NCI-H1105 (cell line): ENCODE data around the gene PDE2A.

Experiments used
- DNase-seq: peaks from one replicate; lab custom pipeline; 2025; lab: John Stamatoyannopoulos, UW

Gene PDE2A

DNA sequence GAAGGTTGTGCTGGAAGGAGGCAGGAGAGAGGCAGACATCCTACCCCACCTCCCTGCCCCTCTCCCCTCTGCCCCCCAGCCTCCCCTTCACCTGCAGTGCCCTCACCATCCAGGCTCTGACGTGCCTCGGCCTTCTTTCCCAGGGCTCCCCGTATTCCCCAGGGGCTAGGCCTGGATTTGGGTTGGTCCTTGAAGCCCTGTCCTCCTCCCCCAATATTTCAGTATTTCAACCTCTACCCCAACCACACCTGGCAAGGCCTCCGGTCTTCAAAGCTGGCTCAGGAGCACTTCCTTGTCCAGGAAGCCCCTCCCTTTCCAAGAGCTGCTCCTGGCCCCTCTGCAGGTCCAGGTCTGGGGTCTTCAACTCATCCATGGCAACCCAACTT is 8.6 kb upstream of the PDE2A start:
- no peak for DNase-seq

DNA sequence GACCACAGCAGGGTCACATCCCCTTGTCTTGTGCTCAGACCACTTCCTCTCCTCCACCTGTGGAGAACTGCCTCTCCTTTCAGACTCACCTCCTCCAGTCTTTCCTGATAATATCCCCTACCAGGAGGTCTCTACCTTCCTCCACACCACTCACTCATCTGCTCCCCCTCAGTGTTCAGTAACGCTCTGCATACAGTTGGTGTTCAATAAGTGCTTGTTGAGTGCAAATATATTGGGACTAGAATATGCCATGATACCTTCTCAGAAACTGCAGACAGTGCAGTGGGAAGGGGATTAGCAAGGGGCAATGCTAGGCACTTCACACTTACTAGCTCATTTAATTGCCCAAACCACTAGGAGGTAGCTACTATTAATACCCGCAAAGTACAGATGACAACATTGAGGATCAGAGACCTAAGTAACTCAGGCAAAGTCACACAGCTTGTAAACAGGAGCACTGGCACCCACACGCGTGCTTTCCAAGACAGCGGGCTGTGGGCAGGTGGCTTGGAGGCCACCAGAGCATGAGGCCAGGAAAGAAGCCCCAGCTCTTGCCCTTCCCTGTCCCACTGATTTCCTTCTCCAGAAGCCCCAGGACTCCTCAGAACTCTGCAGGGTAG is 8.1 kb upstream of the PDE2A start:
- DNase-seq, result no peak

DNA sequence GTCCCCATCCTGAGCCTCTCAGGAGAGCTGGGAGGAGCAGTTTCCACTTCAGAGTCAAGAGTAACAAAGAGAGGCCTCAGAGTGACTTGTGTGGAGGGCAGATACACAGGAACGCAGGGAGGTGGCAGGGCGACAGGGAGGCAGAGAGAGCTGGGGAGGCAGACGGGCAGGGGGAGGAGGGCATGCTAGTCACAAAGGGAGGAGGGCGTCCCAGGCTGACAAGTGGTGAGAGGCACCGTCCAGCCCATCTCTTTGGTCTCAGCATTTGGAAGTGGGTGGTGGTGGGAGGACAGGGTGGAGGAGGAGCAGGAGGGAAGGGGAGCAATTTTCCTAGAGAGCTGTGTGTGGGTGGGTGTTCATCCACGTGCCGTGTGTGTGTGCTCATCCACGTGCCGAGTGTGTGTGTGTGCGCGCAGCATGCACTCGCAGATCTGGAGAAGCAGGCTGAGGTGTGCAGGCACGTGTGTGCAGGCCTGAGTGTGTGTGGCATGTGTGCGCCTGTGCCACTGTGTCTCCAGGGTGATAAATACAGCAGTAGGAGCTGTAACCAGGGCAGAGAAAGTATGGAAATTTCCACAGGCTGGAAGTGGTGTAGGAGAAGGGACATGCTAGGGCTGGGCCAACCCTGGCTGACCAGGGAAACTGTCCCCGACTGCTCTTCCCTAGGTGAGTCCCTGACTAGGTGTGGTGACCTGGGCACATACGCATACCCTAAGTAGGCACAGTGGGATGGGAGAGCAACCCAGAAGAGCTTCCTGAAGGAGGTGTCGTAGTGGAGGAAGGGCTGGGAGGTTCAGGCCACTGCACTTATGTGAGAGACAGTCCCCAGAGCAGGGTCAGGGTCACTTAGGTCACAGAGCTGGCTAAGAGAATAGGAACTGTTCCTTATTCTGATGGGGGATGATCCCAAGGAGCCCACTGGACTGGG is 7.3 kb upstream of the PDE2A start:
- no peak for DNase-seq

DNA sequence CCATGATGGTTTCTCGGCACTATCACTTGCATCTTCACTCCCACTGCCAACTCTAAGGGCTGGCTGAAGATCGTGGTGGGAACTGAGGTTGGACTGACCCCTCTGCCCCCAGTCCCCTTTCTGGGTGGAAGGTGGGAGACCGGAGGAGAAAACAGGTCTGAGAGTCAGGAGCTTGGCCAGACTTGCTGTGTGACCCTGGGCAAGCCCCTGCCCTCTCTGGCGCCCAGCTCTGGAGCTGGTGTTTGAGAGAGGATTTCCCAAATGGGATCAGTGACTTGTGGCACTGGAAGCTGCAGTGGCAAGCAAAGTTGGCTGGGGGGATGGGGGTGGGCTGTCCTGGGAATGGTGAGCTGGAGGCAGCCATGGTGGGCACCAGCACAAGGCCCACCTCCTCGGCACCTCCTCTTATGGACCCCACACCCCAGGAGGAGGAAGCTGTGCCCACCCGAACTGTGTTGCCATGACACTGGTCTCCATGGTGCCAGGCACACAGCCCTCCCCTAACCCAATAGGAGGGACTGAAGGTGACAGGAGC is 6.5 kb upstream of the PDE2A start:
- no peak for DNase-seq

DNA sequence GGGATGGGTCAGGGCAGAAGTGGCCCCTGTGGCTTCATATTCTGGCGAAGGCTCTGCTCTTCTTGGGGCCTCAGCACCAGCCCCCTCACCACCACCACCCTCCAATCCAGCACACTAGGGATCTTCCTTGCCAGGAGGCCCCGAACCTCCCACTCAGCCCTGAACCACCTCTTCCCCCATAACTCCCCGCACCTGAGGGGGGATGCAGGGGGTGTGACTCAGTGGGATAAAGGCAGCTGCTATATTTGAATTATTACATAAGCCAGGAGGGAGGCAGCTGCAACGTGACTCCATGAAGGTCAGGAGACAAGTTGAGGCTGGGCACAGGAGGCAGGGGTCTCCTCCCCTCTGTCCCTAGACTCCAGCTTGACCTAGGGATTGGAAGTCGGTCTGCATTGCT is 5.6 kb upstream of the PDE2A start:
- DNase-seq, result no peak

DNA sequence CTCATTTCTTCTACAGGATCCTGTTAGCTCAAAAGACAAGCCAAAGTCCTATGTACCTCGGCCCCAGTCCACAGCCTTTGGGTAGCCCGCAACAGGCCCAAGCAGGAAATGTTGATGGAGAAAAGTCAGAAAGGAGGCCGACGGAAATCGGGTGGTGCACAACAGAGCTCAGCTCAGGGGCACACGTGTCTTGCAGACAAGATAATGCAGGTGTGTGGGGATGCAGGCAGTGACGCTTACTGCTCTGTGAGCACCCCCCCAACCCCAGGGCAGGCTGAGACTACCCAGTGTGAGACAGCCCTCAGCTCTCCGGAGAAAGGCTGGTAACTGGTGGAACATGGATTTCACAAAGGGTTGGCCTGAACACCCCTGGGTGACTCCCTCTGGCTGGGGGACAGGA is 4.3 kb upstream of the PDE2A start:
- DNase-seq, result no peak

DNA sequence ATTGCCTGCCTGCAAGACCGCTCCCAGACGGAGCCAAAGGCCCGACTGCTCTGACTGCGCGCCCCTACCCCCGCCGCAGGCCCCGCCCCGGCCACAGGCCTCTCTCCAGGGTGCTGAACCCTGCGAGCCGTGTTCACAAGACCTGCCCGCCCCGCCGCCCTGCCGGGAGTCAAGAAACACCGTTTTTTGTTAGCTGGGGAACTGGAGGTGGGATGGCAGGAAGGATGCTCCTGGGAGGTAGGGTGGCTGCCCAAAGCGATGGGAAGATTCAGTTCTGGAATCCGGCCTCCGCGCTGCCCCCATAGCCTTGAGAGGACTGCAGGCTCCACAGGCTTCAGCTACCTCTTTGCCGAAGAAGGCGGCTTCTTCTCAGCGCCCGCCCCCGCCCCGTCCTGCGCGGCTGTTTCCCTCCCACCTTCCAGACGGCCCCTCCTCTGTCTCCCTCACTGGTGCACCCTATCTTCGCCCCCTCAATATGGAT is 2.7 kb upstream of the PDE2A start:
- DNase-seq, result no peak

DNA sequence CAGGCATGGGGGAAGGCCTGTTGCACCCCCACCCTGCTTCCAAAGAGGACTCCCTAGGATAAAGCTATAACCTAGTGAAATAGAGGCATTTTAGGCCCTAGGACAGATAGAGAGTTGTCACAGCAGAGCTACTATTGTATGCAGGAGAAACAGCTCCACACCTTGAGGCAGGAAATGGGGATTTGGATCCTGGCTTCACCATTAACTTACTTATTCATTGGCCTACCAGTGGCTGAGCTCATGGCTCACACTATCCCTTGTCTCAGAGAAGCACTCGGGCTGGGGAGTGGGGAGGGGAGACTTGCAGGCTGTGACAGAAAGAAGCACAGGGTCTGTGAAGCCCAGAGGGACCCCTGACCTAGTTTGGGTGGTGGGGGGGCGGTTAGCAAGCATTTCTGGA is 999 bp upstream of the PDE2A start:
- no peak for DNase-seq

DNA sequence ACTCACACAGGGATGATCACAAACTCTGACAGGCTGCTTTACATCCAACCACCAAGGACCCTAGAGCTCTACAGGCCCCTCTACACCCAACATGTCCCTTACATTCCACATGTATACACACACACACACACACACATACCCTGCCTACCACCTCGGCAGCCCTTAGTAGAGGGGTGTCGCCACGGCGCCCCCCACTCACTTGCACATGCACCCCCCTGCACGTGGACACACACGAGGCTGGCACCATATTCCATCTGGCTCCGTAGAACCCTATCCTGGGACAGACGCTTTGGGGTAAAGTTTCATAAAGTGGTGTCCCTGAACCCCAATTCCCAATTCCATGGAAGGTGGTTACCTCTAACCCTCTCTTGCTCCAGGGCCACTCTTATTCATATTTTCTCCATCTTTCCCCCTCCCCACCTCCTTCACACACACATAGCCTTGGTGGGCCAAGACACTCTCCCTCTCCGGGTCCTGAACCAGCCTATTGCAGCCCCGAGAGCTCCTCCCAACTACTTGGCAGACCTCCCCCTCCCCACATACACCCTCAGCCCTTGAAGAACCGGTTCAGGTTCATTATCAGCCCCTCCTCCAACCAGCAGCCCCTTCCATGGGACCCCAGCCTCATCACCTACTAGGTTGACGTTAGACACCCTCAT is 809 bp downstream of the PDE2A start:
- no peak for DNase-seq

DNA sequence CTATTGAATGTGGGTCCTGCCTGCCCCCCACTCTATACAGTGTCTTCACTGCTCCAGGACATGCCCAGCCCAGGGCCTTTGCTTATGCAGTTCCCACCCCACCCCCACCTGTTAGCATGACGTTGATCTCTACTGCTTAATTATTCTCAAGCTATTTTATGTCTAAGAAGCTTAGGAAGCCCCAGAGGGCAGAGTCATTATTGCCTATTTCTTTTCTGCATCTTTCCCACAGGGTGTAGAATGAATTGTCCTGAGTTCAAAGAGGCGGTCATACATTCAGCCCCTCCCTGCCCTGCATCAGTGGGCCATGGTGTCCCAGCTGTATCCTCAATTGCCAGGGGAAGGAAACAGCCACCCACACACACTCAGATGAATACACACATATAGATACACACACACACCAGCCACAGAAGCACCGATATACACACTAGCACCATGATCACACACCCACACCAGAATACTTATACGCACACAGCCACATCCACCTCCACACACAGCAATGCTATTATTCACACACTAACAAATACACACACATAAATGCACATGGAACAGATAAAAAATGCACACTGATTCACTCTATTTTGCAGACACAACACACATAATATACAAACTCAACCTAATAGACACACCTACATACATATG is 1.5 kb downstream of the PDE2A start:
- DNase-seq, result no peak

DNA sequence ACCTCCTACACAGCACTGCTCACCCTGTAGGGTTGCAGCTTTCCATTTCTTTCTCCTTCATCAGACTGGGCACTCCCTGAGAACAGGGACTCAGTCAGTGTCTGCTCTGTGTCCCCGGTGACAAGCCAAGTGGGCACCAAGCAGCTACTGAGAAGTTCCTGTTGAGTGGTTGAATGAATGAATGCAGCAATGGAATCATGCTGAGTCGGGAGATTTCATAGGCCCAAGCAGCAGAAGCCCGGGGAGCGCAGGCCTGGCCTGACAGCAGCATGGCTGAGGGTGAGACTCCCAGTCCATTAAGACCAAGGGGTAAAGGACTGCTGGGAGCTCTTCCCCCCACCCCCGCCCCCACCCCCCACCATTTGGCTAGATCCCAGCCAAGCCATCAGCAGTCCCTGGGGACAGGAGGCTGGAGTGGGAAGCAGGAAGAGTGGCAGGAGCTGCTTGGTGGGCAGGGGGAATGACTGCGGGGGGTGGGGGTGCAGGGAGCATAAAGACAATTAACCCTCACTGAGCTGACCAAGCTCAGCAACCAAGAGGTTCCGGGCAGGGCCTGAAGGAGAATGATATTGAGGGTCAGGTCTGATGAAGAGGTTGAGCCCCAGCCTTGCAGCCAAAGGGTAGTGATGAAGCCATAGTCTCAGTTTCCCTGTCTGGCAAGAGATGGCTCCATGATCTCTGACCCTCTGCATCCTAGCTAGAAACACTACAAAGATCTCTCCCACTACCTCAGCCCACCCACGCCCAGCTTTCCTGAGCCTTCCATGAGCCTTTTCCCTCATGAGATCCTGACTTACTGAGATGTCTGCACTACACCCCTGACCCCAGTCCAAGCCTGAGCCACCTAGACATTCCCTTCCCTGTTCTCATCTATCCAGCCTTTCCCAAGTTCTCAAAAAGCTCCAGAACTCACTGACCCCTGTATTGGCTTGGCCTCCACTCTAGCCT is 2.8 kb downstream of the PDE2A start:
- no peak for DNase-seq

DNA sequence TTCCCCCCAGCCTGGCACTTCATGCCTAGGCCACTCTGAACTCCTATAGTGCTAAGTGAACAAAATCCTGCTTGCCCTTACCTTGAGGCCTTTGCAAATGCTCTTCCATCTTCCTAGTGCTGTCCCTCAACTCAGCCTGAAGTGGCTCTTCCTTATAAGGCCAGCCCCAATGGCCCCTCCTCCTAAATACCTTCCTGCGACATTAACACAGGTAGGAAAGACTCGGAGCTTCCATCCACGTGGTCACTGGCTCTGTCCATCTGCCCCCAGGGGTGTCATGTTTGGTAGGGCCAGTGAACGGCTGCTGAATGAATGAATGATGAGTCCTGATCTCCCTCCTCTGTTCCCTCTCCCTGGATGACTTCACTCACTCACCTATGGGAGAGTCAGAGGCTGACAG is 4.2 kb downstream of the PDE2A start:
- DNase-seq, result no peak

DNA sequence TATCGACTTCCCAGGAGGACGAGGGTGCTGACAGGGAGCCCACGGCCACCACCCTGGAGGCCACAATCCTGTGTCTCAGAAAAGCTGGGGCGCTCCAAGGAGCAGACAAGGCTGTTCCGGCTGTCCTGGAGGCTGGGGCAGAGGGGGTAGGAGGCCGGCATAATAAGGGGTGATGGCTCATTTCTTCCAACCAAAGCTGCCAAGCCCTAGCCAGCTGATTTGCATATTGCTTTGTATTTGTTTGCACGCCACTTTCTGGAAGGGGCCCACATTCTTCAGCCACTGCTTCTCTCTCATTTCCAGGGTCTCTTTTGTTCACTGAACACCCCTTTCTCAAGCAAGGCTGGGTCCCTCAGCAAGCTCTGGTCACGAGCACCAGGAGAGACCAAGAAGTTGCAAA is 4.7 kb downstream of the PDE2A start:
- no peak for DNase-seq

DNA sequence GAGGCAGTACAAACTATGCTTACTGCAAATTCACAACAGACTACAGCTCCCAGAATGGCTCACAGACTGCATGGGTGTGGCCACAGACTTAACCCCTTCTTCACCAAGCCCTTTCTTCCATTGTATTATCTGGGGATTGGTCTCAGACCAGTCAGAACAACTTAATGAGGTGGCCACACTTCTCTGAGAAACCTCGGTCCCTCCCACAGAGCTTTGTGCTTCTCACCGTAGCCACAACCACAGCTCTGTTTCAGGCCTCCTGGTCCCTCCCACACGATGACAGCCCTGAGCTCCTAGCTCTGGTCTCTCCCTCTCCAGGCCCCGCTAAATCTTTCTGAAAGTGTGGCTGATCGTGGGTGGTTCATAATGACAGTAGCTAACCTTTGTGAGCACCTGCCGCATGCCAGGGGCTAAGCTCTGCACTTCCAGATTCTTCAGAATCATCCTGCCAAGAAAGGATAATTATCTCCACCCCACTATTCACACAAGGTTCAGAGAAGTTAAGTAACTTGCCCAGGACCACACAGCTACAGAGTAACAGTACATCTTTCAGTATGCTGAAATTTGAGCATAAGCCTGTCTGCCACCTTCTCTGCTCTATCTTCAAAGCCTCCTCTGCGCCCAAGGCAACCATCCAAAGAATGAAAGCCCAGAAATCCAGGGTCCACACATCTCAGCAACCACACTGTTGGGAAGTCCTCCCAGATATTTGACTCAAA is 5.4 kb downstream of the PDE2A start:
- no peak for DNase-seq

DNA sequence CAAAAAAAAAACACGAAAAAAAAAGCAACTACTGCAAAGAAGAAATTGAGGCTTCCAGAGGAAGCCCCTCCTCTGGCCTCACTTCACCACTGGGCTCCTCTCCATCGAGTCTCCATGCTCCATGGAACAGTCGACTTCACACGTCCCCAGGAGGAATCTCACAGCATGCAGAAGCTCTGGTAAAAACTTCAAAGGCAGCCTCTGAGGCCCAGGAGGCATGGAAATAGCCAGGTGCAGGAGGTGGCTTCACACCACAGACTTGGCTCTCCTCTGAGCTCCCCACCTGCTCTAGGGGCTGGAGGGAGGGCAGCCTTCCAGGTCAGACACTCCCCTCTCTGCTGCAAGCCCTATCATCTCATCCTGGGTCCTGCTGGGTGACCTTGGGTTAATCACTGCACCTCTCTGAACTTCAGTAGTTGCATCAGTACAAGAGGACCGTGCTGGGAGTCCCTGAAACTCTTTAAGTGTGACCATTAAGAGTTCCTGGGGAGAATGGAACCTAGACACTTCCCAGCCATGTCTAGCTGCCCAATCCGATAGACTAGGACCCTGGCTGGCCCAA is 8.2 kb downstream of the PDE2A start:
- no peak for DNase-seq

DNA sequence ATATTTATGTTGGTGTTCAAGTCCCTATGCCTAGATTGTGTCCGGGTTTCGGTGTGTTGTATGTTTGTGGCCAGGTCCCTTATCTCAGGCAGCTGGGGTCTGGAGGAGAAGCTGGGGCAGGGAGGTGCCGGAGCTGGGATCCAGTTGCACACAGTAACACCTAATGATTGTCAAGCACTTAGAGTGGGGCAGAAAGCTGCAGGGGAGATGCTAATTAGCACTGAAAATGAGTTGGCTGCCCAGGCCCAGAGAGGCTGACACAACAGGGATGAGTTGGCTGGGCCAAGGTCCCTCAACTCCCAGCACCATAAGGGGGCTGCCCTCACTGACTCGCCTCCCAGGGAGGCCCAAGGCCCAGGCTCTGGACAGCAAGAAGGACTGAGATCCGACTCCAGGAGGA is 12.2 kb downstream of the PDE2A start:
- no peak for DNase-seq

DNA sequence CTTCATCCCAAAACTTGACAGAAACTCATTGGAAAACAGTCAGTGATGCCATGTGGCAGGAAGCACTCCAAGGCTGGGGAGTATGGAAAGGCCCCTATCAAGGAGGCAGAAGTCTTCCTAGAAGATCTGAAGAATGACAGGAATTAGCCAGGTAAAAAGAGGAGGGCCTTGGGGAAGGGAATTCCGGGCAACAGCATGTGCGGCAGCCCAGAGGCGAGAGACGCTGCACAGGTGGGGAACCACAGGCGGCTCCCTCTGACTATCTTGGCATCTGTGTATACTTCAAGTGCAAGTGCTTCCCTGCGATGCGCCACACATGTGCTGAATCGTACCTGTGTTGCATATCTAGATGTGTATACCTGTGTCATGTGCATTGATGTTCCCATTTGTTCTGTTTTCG is 12.7 kb downstream of the PDE2A start:
- no peak for DNase-seq

DNA sequence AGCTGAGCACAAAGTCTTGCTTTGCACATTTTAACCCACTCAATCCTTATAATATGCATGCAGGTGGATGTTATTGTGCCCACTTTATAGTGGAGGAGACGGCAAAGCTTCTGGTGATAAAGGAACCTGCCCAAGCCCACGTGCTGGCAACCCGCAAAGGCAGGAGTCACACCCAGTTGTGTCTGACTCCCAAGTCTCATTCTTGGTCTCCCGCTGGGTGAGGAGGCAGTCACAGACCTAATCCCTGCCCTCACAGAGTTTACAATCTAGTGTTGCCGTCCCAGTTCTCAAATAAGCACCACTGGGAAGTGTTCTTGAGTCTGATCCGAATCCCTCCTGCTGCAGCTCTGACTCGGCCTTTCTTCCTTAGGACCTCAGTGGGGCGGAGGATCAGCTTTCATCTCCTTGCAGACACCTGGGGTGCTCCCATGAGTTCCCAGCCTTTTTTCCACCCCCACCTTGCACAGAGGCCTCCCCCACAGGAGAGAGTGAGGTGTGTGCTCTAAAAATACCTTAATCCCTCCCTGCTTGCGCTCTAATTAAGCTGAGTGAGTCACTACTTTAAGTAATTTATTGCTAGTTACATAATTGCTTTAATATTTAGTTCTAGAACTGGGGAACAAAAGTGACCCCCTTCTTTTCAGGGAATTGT is 15.1 kb downstream of the PDE2A start:
- DNase-seq, result no peak

DNA sequence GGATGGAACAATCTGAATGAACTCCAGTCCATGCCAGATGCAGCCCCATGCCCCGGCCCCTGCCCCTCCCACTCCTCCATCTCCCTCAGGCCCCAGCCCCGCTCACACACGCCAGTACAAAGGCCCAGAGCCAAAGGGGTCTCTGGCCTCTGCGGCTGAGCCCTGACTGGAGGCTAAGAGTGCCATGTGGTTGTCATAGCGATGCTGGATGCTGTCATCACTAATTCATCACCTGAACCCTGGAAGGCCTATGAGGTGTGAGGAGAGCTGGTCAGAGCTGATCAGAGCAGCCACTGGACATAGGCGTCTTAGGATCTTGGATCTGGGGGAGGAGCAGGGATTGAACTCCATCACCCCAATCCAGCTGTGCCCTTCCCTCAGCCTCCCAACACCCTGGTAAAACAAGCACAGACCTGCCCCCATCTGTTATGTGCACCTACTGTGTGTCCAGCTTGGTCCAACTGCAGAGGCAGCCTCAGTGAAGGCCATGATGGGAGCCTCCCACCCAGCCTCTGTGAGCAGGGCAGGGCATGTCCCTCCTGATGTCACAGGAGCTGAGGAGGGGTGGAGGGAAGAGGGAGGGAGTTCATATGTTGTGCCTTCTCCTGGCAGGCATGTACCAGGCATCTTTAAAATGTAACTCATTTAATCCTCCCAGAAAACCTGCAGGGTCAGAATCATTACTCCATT is 16.7 kb downstream of the PDE2A start:
- DNase-seq, result no peak
